Breast epithelium (tissue), 4 donors: ENCODE measurements around the gene ADAM23. TPM values are rescaled to one million over a fixed set of nuclear protein-coding genes. Genes with fewer than 3 reads are reported as not detected.

Experiments
- DNase-seq, 2 donors: peaks; one replicate each; pipeline ENCODE4 v3.0.0-alpha.2; 2019; ENCODE audit warnings: low spot score in 2 of 2
- H3K27ac ChIP-seq, 2 donors: fragments of 200-600 bp; sonication (generic) in 1 of 2; one replicate each; pipeline ENCODE4 v1.5.1; 2016 to 2019; ENCODE audit warnings: mild to moderate bottlenecking in 1 of 2
- H3K27me3 ChIP-seq, 2 donors: fragments of 200-600 bp; sonication (generic) in 1 of 2; one replicate each; pipeline versions ENCODE4 v1.5.1 to v1.6.0; 2017 to 2019; ENCODE audit warnings: control low read depth in 1 of 2, mild to moderate bottlenecking in 1 of 2
- H3K36me3 ChIP-seq: fragments of 200-600 bp; one replicate; pipeline ENCODE4 v1.5.1; 2019
- H3K4me1 ChIP-seq, 2 donors: fragments of 200-600 bp; sonication (generic); one replicate each; pipeline ENCODE4 v1.5.1; 2016 to 2019; ENCODE audit warnings: control low read depth in 1 of 2
- H3K4me3 ChIP-seq, 3 donors: fragments of 200-600 bp; sonication (generic); 1 replicate in 2 of 3; 2 replicates in 1 of 3; pipeline ENCODE4 v1.5.1; 2016 to 2019; ENCODE audit warnings: mild to moderate bottlenecking in 3 of 3, moderate library complexity in 2 of 3
- H3K9me3 ChIP-seq, 2 donors: fragments of 200-600 bp; sonication (generic) in 1 of 2; one replicate each; pipeline ENCODE4 v1.5.1; 2016 to 2019; ENCODE audit warnings: control low read depth in 1 of 2
- POLR2A ChIP-seq: fragments of 450-650 bp; IDR thresholded peaks from one replicate; pipeline ENCODE4 v1.6.1; 2016; ENCODE audit warnings: antibody characterized with exemption, mild to moderate bottlenecking, moderate library complexity
- POLR2AphosphoS5 ChIP-seq, 3 donors: sonication (generic); formaldehyde crosslinking; IDR thresholded peaks; one replicate each; pipeline ENCODE4 v1.6.1; 2017; ENCODE audit warnings: antibody characterized with exemption in 3 of 3
- intact Hi-C: fragments of 100-400 bp; cut with DNase I; formaldehyde crosslinking; loops from one replicate; pipeline ENCODE4 v1.15.1; 2023; ENCODE audit warnings: low total_unique reads
- total RNA-seq, 3 donors: library from RNA; depleted of rRNA; stranded (reverse); fragments of >200 nt; gene quantifications; one replicate each; pipeline ENCODE4 v1.1.0, GENCODE V29; 2016
- TF ChIP-seq, protein P1 (sequence below), 3 donors: fragments of 450-650 bp; IDR thresholded peaks; one replicate each; pipeline ENCODE4 v1.5.1; 2016 to 2017; ENCODE audit warnings: antibody characterized with exemption in 3 of 3, mild to moderate bottlenecking in 3 of 3, moderate library complexity in 3 of 3

Gene ADAM23
- total RNA-seq, 3 donors from 2014 or later = 0.48 to 2.5 (median 0.66) TPM

GRCh38 chr2:206555721-206556120, 112.4 kb downstream of the ADAM23 start:
- Histone ChIP-seq H3K27ac (no peak overlapping the region), H3K27me3 (no peaks in the 10 kb centered on the region), H3K36me3 (no peaks in the 10 kb centered on the region), H3K4me1 (no peaks in the 10 kb centered on the region), H3K9me3 (no peaks in the 10 kb centered on the region), H3K4me3 (no peak overlapping the region)
- no peak for TF ChIP-seq POLR2A
- TF ChIP-seq POLR2AphosphoS5 (IDR thresholded peaks at IDR 0.05) = no peak
- TF ChIP-seq, protein P1, sequence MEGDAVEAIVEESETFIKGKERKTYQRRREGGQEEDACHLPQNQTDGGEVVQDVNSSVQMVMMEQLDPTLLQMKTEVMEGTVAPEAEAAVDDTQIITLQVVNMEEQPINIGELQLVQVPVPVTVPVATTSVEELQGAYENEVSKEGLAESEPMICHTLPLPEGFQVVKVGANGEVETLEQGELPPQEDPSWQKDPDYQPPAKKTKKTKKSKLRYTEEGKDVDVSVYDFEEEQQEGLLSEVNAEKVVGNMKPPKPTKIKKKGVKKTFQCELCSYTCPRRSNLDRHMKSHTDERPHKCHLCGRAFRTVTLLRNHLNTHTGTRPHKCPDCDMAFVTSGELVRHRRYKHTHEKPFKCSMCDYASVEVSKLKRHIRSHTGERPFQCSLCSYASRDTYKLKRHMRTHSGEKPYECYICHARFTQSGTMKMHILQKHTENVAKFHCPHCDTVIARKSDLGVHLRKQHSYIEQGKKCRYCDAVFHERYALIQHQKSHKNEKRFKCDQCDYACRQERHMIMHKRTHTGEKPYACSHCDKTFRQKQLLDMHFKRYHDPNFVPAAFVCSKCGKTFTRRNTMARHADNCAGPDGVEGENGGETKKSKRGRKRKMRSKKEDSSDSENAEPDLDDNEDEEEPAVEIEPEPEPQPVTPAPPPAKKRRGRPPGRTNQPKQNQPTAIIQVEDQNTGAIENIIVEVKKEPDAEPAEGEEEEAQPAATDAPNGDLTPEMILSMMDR (IDR thresholded peaks at IDR 0.05) = no peak
- no peak for DNase-seq
- intact Hi-C loops = no loop called here

DNA sequence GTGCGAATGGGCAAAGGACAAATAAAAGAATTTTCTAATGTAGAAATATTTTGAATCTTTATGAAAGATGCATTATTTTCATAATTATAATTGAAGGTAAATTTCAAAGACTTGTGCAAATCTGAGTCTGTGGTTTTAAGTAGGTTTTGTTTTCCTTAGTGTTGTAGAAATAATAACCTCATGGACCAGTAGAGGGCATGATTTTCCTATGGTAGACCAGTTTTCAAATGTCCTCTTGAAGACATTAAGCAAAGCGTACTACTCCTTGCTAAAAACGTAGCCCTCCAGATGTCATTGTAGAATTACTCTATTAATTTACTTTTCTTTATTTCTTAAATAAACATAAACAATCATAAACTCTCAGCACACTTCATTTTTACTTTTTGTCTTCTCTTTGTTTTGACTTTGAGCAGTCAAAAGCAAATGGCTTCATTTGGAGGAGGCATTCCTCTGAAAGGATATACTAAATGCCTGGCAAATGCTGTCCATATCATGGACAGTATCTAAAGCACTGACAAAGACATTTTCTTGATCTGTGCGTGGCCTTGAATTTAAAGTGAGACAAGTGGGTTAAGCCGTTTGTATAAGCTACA, 113.1 kb downstream of the ADAM23 start:
- DNase-seq = no peak
- intact Hi-C loops = no loop called here
- H3K36me3 ChIP-seq = no peaks in the 10 kb centered on the region

DNA sequence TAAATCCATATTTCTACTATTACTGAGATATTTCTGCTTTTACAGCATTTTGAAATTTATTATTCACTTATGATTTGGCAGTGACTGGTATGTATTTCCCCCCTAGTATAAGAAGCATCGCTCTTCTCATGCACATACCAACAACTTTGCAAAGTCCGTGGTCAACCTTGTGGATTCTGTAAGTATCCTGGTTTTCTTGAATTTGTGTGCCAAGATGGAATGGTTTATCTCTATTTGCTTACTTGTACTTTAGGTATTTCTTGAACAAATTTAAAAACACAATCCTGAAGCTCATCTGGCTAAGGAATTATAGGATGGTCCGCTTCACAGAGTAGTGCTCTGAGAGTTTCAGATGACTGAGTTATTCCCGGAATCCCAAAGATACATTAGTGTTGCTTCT, 114.0 kb downstream of the ADAM23 start:
- no peak overlapping the region for H3K27ac ChIP-seq
- intact Hi-C loops = no loop called here

More for the DNA sequence above, 113.1 kb downstream of the ADAM23 start:
- no peaks in the 10 kb centered on the region for H3K4me1 ChIP-seq
- no peak overlapping the region for H3K4me3 ChIP-seq
- no peaks in the 10 kb centered on the region for H3K27me3 ChIP-seq
- TF ChIP-seq, protein P1 (IDR thresholded peaks at IDR 0.05) = no peak
- TF ChIP-seq POLR2AphosphoS5 (IDR thresholded peaks at IDR 0.05) (no peak), POLR2A (no peak)
- H3K9me3 ChIP-seq = no peaks in the 10 kb centered on the region
- H3K27ac ChIP-seq = no peak overlapping the region

DNA sequence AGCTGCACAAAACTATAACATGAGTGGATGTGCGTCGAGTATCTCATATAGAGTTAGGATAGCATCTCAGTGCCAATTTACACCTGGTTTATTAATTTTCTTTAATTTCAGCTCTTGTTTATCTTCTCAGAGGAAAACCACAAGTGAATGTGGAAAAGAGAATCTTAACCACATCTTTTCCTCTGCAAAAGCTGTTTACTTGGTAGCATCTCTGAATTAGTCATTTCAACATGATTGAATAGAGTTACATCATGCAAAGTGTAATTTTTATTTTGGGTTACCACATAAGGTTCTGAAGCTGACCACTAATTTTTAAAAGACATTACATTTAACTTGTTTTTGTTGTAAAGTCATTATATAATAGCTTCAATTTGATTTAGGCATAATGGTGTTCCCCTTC, 115.2 kb downstream of the ADAM23 start:
- H3K4me3 ChIP-seq = no peak overlapping the region
- intact Hi-C loops = no loop called here
- H3K9me3 ChIP-seq = no peaks in the 10 kb centered on the region

More for the DNA sequence above, 114.0 kb downstream of the ADAM23 start:
- no peak overlapping the region for H3K4me3 ChIP-seq
- no peaks in the 10 kb centered on the region for H3K27me3 ChIP-seq
- TF ChIP-seq POLR2AphosphoS5 (IDR thresholded peaks at IDR 0.05) = no peak
- TF ChIP-seq POLR2A = no peak
- TF ChIP-seq, protein P1 (IDR thresholded peaks at IDR 0.05) = no peak
- H3K36me3 ChIP-seq = no peaks in the 10 kb centered on the region
- H3K9me3 ChIP-seq = no peaks in the 10 kb centered on the region
- no peak for DNase-seq
- no peaks in the 10 kb centered on the region for H3K4me1 ChIP-seq

DNA sequence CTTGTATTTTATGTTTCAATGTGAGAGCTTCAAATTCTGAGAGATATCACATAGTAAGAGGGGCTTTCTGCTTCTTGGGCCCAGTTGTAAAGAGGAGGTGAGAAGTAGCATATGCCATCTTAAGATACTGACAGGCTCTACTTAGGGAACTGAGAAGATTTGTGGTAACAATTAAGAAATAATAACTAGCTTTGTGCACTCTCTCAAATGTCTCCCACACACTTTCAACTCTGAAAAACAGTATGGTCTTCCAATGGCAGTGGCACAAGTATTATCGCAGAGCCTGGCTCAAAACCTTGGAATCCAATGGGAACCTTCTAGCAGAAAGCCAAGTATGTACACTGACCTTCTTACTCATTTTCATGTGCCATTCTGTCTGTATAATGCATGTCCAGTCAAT, 118.6 kb downstream of the ADAM23 start:
- Histone ChIP-seq H3K4me3 (no peak overlapping the region), H3K36me3 (no peaks in the 10 kb centered on the region), H3K27me3 (no peaks in the 10 kb centered on the region), H3K4me1 (no peaks in the 10 kb centered on the region), H3K27ac (no peak overlapping the region), H3K9me3 (no peaks in the 10 kb centered on the region)
- intact Hi-C loops = loop anchor here (10.0 kb wide), 1 partner anchor 557 kb away; no protein-coding TSS in a partner anchor
- no peak for DNase-seq
- TF ChIP-seq, protein P1 (IDR thresholded peaks at IDR 0.05) = no peak
- TF ChIP-seq POLR2A (no peak), POLR2AphosphoS5 (IDR thresholded peaks at IDR 0.05) (no peak)

More for the DNA sequence above, 115.2 kb downstream of the ADAM23 start:
- DNase-seq = no peak
- TF ChIP-seq, protein P1 (IDR thresholded peaks at IDR 0.05) = no peak
- TF ChIP-seq POLR2A (no peak), POLR2AphosphoS5 (IDR thresholded peaks at IDR 0.05) (no peak)
- no peaks in the 10 kb centered on the region for H3K4me1 ChIP-seq
- no peaks in the 10 kb centered on the region for H3K36me3 ChIP-seq
- H3K27ac ChIP-seq = no peak overlapping the region
- H3K27me3 ChIP-seq = no peaks in the 10 kb centered on the region
